Stimulated activated CD4-positive, alpha-beta T cell treated with anti-CD3 and anti-CD28 coated beads, TNF-alpha, amount 100 ng/mL, for 48 hours (primary cell): ENCODE data around the gene CDK10.
"Not testable (repeated sequence)": the region's sequence is repeated elsewhere in the genome, so short reads cannot be mapped to it uniquely, and the experiment has no call there.

Experiments
- DNase-seq, 3 donors: peaks; one replicate each; pipeline ENCODE4 v3.0.0-alpha.2; 2020; ENCODE audit warnings: low read depth in 3 of 3

Gene CDK10

DNA sequence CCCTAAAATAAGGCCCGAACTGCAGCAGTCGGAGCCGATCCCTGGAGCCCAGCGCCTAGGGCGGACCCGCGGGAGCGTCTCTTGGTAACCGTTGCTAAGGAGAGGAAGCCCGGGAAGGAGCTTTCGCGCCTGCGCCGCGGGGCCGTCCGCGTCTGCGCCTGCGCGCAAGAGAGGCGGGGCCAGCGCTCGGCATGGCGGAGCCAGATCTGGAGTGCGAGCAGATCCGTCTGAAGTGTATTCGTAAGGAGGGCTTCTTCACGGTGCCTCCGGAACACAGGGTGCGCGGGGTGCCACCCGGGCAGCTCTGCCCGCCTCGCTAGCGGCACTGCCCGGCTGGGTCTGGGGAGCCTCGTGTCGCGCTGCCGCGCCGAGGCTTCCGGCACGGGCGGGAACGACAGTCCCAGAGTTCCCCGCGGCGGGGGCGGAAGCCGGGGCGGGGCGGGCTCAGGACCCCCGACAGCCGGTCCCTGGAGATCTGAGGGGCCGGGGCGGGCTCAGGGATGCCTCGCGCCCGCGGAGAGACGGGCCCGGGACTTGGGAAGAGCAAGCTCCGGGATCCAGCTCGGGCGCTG lies at the start of gene CDK10:
TSS of gene CDK10 (plus strand) at position 170 of the 572 bp plus-strand sequence. CDS start at position 192, 22 bp downstream.
- DNase-seq, result peak; percentile 77 to 80 (median 79)

DNA sequence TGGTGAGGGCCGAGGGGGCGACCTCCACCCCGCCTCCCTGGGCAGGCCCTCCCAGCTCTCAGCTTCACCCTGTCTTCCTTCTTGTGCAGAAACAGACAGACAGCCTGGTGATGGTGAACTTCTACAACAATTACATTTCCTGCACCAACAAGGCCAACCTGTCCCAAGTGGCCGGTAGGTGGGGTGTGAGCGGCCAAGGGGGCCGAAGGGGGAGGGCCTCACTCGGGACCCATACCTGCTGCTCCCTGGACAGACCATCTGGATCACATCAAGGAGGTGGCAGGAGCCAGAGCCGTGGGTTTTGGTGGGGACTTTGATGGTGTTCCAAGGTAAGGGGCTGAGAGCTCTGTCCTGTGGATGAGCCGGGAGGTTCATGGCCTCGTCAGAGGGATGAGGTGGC lies 49.1 kb upstream of the CDK10 start:
- DNase-seq, result no peak

GRCh38 chr16:89638455-89638854 lies 48.0 kb upstream of the CDK10 start:
- DNase-seq, result no peak

DNA sequence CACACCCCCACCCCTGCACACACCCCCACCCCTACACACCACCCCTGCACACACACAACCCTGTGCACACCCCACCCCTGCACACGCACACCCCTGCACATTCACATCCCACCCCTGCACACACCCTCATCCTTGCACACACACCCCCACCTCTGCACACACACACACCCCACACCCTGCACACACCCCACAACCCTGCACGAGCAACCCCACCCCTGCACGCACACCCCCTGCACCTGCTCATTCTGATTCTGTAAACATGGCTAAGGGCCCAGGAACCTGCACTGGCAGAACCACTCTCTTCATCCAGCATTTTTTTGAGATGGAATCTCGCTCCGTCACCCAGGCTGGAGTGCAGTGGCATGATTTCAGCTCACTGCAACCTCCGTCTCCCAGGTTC lies 47.1 kb upstream of the CDK10 start:
- DNase-seq, result no peak

GRCh38 chr16:89641458-89642119 lies 44.9 kb upstream of the CDK10 start:
- DNase-seq, result no peak

GRCh38 chr16:89642574-89642973 lies 43.9 kb upstream of the CDK10 start:
- DNase-seq, result no peak

DNA sequence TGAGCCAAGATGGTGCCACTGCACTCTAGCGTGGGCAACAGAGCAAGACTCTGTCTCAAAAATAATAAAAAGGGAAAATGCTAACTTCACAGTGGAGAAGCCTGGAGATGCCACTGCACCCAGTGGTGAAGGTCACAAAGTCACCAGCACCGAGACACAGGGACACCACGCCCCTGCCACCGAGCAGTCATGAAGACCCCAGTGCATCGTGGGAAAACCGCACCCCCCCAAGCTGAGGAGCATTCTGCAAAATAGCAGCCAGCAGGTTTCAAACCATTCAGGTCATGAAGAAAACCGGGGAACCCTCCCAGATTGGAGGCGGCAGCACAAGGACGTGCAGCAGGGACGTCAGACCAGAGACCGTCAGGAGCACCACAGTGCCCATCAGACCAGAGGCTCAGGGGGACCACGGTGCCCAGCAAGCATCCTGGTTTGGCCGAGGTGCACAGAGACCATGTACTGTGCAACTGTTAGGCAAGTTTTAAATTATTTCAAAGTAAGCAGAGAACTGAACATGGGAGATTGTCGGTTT lies 42.7 kb upstream of the CDK10 start:
- DNase-seq, result no peak

DNA sequence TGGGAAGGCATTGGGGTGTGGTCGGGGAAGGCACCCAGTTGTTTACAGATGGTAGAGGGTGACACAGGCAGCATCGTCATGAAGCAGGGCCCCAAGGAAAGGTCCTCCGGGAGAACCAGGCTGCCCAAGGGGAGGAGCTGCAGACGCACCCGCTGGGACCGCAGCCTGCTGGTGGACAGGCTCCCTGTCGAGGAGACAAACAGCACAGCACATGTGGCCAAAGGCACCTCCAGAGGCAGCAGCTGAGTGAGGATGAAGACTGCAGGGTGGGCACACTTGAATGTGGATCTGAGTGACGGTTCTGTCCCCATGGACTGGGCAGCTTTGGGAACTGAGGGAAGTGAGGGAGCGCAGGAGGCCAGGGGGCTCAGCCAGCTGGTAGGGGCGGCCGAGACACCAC lies 41.4 kb upstream of the CDK10 start:
- no peak for DNase-seq

- no peak for DNase-seq
Observed at GRCh38 chr16:89646270-89646669, 40.2 kb upstream of the CDK10 start.

- DNase-seq, result no peak
Observed at GRCh38 chr16:89646906-89647305, 39.6 kb upstream of the CDK10 start.

DNA sequence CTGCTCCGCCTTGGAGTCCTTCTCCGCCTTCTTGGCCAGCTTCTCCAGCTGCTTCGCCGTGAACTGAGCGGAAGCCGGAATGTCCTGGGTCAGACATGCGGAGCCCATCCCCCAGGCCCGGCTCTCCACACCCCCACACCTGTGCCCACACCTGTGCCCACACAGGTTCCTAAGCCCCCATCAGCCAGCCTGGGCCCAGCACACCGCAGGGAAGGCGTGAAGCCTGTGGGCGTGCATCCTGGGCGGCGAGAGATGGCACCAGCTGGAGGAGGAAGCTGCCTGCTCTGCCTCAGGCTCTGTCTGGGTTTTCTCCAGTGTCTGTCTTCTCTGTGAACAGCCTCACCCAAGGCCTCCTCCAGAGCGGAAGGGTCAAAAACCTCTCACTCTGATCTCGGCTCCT lies 34.9 kb upstream of the CDK10 start:
- DNase-seq, result no peak

DNA sequence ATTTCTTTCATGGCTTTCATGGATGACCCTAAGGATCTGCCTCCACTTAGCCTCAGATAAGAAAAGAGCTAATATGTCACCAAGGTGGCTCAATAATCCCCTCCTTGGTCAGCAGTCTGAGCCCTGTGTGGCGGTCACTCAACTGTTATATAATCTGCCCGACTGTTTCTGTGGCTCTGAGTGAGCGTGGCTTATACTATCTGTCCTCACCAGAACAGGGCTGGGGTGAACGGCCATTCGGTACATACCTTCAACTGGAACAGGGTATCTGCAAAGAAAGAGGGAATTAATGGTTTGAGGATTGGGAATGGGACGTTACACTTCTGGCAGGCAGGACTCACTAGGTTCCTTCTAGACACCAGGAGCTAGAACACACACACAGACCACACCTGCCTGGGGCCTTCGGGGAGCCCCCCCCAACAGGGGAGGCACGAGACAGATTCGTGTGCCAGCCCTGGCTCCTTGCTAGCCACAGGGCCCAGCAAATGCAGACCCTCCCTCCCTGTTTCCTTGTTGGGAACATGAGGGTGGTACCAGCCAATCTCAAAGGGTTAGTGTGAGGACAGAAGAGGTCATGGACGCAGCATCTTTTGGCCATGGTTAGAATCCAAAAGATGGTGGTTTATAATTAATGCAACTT lies 32.7 kb upstream of the CDK10 start:
- no peak for DNase-seq

DNA sequence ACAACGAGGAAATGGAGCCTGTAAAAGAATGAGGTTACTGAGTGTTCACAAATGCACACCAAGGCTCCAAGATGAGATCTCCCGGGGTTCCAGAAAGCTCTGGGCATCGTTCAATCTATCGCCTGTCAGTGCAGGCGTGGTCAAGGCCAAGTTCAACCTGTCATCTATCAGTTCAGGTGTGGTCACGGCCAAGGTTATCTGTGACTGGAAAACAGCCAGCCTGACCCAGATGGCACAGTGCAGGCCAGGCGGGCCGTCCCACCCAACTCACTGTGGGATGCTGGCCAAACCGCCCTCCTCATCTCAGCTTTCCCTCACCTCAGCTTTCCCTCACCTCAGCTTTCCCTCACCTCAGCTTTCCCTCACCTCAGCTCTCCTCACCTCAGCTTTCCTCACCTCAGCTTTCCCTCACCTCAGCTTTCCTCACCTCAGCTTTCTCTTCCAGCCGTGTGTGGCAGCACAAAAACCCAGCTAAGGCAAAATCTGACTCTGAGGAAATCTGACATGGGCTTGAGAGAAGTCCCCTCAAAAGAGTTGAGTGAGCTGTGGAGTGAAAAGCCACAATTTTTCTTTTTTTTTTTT lies 31.3 kb upstream of the CDK10 start:
- DNase-seq, result no peak

- no peak for DNase-seq
Observed at GRCh38 chr16:89656435-89657121, 29.9 kb upstream of the CDK10 start.

DNA sequence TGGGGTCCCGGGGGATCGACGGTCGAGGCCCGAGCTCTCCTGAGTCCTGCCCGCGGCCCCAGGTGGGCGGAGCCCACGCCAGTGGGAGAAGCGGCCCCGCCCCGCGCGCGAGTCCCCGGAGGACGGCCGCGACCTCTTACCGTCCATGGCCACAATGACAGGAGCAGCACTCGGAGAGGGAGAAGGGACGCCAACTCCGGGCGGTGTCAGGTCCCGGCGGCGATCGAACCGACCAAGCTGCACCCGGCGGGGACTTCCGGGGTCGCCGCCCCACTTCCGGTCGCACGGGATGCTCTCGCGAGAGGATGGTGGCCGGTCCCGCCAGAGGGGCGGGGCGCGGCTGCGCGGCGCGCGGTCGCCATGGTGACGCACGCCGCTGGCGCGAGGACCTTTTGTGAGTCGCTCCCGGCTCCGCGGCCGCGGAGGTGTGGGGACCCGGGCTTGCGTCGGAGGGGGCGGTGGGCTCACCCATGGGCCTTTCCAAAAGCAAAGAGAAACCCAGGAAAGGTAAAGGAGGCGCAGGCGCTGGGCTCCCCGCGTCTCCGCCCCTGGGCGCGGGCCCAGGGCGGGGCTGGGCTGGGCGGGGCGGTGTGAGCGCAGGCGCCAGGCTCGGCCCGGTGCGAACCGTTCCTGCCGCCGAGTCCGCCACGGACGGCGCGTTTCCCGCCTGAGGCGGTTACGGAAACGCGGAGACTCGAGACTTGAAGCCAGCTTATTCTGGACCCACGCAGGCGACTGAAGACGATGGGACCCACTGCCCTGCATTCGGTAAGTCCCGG lies 28.9 kb upstream of the CDK10 start, which contains the start of the genes CHMP1A and SPATA33:
TSS of gene CHMP1A (minus strand) at position 267 of the 779 bp plus-strand sequence. CDS start at position 147, 120 bp downstream.
TSS of gene SPATA33 (plus strand) at position 395 of the 779 bp plus-strand sequence. CDS start at position 471, 76 bp downstream.
- peak; percentile 85 to 92 (median 88) for DNase-seq

GRCh38 chr16:89658221-89658879 lies 28.1 kb upstream of the CDK10 start:
- DNase-seq, result no peak

DNA sequence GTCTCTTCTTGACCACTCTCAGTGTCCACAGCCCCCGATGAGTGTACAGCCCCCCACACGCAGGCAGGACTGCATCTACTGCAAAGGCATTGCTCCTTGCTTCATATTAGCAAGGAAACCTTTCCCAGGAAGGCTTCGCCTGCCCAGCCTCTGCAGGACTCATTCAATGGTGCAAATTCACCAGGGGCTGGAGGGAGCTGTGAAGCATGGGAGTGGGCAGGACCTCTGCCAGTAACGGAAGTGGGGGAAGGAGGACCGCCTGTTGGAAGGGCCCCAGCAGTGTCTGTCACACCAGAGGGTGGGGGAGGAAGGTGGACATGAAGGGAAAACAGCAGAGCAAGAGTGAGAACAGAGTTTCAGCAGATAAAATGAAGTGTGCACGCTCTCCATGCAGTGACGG lies 26.3 kb upstream of the CDK10 start:
- DNase-seq, result no peak

DNA sequence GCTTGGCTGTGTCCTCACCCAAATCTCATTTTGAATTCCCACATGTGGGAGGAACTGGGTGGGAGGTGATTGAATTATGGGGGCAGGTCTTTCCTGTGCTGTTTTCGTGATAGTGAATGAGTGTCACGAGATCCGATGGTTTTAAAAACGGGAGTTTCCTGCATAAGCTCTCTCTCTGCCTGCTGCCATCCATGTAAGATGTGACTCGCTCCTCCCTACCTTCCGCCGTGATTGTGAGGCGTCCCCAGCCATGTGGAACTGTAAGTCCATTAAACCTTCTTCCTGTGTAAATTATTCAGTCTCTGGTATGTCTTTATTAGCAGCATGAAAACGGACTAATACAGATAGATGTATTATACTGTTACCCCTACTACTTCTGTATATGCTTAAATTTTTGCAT lies 25.3 kb upstream of the CDK10 start:
- DNase-seq, result no peak

DNA sequence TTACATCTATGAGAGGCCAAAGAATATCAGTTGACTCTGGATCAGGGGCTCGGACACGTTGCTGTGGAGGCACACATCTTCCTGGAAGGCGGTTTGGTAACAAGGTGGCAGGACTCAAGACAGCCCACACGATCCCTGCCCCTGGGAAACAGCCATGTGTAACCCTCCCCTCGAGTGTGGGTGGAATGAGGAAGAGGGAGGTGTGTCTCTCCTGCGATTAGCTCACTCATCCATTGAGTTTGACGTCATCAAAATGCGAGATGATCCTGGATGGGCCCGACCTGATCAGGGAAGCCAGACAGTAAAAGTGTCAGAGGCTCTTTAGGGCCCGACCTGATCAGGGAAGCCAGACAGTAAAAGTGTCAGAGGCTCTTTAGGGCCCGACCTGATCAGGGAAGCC lies 22.3 kb upstream of the CDK10 start:
- DNase-seq, result not testable (repeated sequence)

- DNase-seq, result not testable (repeated sequence)
Observed at GRCh38 chr16:89667000-89667399, 19.5 kb upstream of the CDK10 start.
